Measurements from ENCODE around the gene USH1C.

Gene USH1C

GRCh38 chr11:17513853-17514252 lies 30.4 kb downstream of the USH1C start:
- no peak for TF ChIP-seq CTCF (IDR thresholded peaks at IDR 0.05; ENCODE audit: borderline replicate concordance, insufficient read depth, low read depth, low read length)
- H3K4me3 ChIP-seq (ENCODE audit: low read depth, low read length) = no peak overlapping the region

- no peak overlapping the region for H3K4me3 ChIP-seq (ENCODE audit: low read depth, low read length)
- TF ChIP-seq CTCF (IDR thresholded peaks at IDR 0.05; ENCODE audit: borderline replicate concordance, insufficient read depth, low read depth, low read length) = no peak
Observed at GRCh38 chr11:17512101-17512500, 32.1 kb downstream of the USH1C start.

- H3K4me3 ChIP-seq (ENCODE audit: low read depth, low read length) = no peak overlapping the region
- TF ChIP-seq CTCF (IDR thresholded peaks at IDR 0.05; ENCODE audit: borderline replicate concordance, insufficient read depth, low read depth, low read length) = no peak
Observed at GRCh38 chr11:17511571-17511970, 32.6 kb downstream of the USH1C start.

GRCh38 chr11:17510507-17511206 lies 33.6 kb downstream of the USH1C start:
- no peak for TF ChIP-seq CTCF (IDR thresholded peaks at IDR 0.05; ENCODE audit: borderline replicate concordance, insufficient read depth, low read depth, low read length)
- no peak overlapping the region for H3K4me3 ChIP-seq (ENCODE audit: low read depth, low read length)

GRCh38 chr11:17508791-17509190 lies 35.4 kb downstream of the USH1C start:
- no peak for TF ChIP-seq CTCF (IDR thresholded peaks at IDR 0.05; ENCODE audit: borderline replicate concordance, insufficient read depth, low read depth, low read length)
- H3K4me3 ChIP-seq (ENCODE audit: low read depth, low read length) = no peak overlapping the region

GRCh38 chr11:17508306-17508705 lies 35.9 kb downstream of the USH1C start:
- H3K4me3 ChIP-seq (ENCODE audit: low read depth, low read length) = no peak overlapping the region
- TF ChIP-seq CTCF (IDR thresholded peaks at IDR 0.05; ENCODE audit: borderline replicate concordance, insufficient read depth, low read depth, low read length) = no peak

GRCh38 chr11:17507773-17508172 lies 36.4 kb downstream of the USH1C start:
- no peak for TF ChIP-seq CTCF (IDR thresholded peaks at IDR 0.05; ENCODE audit: borderline replicate concordance, insufficient read depth, low read depth, low read length)
- no peak overlapping the region for H3K4me3 ChIP-seq (ENCODE audit: low read depth, low read length)

Measured in GM12875 (cell line).